ACC112 (cell line): ENCODE results near the gene RHEX.

ENCODE experiments used
- H2AFZ ChIP-seq: fragments of 200-600 bp; sonication (generic); one replicate; pipeline ENCODE4 v1.6.0; 2017; ENCODE audit warnings: antibody characterized with exemption, low read length; ENCODE audit not compliant: unreplicated experiment
- H3K27ac ChIP-seq: fragments of 200-600 bp; sonication (generic); 2 replicates; pipeline ENCODE4 v1.5.1; 2014; ENCODE audit warnings: low read depth, mild to moderate bottlenecking, antibody characterized with exemption, low read length, moderate library complexity
- H3K27me3 ChIP-seq: fragments of 200-600 bp; sonication (generic); 2 replicates; pipeline ENCODE4 v1.6.1; 2014; ENCODE audit warnings: mild to moderate bottlenecking, antibody characterized with exemption, low read length, moderate library complexity, mixed read lengths; ENCODE audit not compliant: insufficient read depth
- H3K36me3 ChIP-seq: fragments of 200-600 bp; sonication (generic); 2 replicates; pipeline ENCODE4 v1.6.1; 2016; ENCODE audit warnings: mild to moderate bottlenecking, antibody characterized with exemption, low read length, moderate library complexity, mixed read lengths; ENCODE audit not compliant: insufficient read depth
- H3K4me1 ChIP-seq: fragments of 200-600 bp; sonication (generic); one replicate; pipeline ENCODE4 v1.6.1; 2016; ENCODE audit warnings: low read length, mixed read lengths; ENCODE audit not compliant: insufficient read depth, unreplicated experiment, control insufficient read depth
- H3K4me3 ChIP-seq: fragments of 200-600 bp; sonication (generic); 2 replicates; pipeline ENCODE4 v1.5.1; 2014; ENCODE audit warnings: mild to moderate bottlenecking, low read depth, low read length
- H3K79me2 ChIP-seq: fragments of 200-600 bp; sonication (generic); one replicate; pipeline ENCODE4 v1.6.0; 2016; ENCODE audit warnings: low read length; ENCODE audit not compliant: control insufficient read depth, unreplicated experiment, insufficient read depth

RHEX gene

DNA sequence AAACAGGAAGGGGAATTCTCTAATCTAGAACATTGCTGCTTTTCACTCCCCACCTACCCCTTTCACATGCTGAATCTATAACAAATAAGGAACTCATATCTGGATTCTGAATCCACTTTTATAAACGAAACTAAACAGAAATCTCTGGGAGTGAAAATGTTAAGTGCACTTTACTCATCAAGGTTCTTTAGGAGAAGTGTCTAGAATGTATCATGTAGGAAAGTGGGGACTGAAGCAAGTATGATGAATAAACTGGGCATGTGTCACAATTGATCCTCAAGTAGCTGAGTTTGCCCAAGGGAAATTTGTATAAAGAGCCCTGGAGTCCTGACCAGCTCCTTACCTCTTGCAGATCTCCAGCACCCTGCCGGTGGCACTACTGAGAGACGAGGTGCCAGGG lies 44.4 kb downstream of the RHEX start:
- H3K4me1 ChIP-seq, result no peaks in the 10 kb centered on the region
- H3K36me3 ChIP-seq, result no peaks in the 10 kb centered on the region
- peaks cover 38% of the 10 kb centered on the region for H3K27me3 ChIP-seq
- no peak overlapping the region for H2AFZ ChIP-seq
- no peak overlapping the region for H3K27ac ChIP-seq
- H3K79me2 ChIP-seq, result no peaks in the 10 kb centered on the region
- H3K4me3 ChIP-seq, result no peak overlapping the region

DNA sequence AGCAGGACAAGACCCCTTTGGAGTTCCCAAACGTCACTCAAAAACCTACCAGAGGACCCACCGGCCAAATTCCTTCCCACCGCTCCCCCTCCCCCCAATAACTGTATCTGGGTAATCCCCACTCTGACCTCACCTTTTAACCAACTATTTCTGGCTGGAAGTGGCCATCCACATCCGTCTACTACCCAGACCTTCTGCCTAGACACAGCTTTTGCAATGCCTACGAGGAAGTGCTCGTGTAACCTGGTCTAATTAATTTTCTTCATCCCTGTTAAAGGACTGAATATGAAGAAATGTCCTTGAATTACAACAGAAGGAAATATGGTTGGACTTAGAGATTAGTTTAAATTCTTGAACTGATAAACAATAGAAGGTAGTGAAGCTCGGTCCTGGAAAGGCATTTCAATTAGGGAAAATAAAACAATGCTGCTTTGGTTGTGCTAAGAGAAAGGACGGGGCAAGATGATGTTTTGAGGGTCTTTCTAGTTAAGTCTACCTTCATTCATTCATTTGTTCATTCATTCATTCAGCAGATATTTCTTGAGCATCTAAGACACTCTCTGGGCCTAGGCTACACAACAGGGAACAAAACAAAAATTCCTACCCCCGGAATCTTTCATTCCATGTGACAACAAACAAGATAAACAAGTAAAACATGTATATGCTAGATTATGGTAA lies 45.4 kb downstream of the RHEX start:
- Histone ChIP-seq H3K36me3 (no peaks in the 10 kb centered on the region), H3K27me3 (peaks cover 38% of the 10 kb centered on the region), H3K4me1 (no peaks in the 10 kb centered on the region), H3K4me3 (no peak overlapping the region), H3K79me2 (no peaks in the 10 kb centered on the region), H2AFZ (no peak overlapping the region), H3K27ac (no peak overlapping the region)

DNA sequence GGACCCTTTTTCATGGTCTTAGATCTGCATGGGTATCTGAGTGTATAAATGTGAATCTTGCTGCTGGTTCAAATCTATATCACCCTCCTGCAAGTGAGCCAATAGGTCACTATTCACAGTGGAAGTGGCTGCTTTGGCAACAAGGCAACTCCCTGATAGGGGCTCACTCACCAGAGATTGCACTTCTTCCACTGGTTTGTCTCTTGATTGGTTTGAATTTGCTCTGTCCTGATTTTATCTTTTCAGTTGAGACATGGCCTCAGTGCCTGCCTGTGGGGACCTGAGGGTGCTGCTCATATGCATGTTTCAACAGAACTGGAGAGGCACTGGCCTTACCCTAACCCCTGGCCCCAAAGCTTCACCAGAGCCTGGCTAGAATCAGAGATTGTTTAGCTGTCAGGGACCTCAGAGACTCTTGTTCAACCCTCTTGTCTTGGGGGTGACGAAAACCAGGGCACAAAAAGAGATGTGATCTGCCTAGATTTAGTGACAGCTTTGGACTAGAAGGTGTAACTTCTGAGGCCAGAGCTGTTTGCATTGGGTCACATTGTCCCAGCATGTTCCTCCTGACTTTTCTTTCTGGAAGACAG lies 47.3 kb downstream of the RHEX start:
- Histone ChIP-seq H3K79me2 (no peaks in the 10 kb centered on the region), H3K4me3 (no peak overlapping the region), H3K36me3 (no peaks in the 10 kb centered on the region), H3K27ac (no peak overlapping the region), H2AFZ (no peak overlapping the region), H3K27me3 (peaks cover 35% of the 10 kb centered on the region), H3K4me1 (no peaks in the 10 kb centered on the region)

GRCh38 chr1:206101351-206102045 lies 48.5 kb downstream of the RHEX start:
- no peaks in the 10 kb centered on the region for H3K36me3 ChIP-seq
- H3K79me2 ChIP-seq, result no peaks in the 10 kb centered on the region
- no peak overlapping the region for H3K4me3 ChIP-seq
- no peak overlapping the region for H2AFZ ChIP-seq
- peaks cover 35% of the 10 kb centered on the region for H3K27me3 ChIP-seq
- peaks cover 4% of the 10 kb centered on the region for H3K4me1 ChIP-seq
- H3K27ac ChIP-seq, result no peak overlapping the region

- Histone ChIP-seq H3K4me1 (peaks cover 4% of the 10 kb centered on the region), H3K27ac (no peak overlapping the region), H2AFZ (no peak overlapping the region), H3K79me2 (no peaks in the 10 kb centered on the region), H3K36me3 (no peaks in the 10 kb centered on the region), H3K4me3 (no peak overlapping the region), H3K27me3 (peaks cover 33% of the 10 kb centered on the region)
Measured at GRCh38 chr1:206102292-206102936, 49.4 kb downstream of the RHEX start.

- H3K4me3 ChIP-seq, result no peak overlapping the region
- no peak overlapping the region for H2AFZ ChIP-seq
- H3K79me2 ChIP-seq, result no peaks in the 10 kb centered on the region
- peaks cover 40% of the 10 kb centered on the region for H3K27me3 ChIP-seq
- H3K36me3 ChIP-seq, result no peaks in the 10 kb centered on the region
- no peak overlapping the region for H3K27ac ChIP-seq
- H3K4me1 ChIP-seq, result peaks cover 4% of the 10 kb centered on the region
Measured at GRCh38 chr1:206103979-206104378, 51.0 kb downstream of the RHEX start.

DNA sequence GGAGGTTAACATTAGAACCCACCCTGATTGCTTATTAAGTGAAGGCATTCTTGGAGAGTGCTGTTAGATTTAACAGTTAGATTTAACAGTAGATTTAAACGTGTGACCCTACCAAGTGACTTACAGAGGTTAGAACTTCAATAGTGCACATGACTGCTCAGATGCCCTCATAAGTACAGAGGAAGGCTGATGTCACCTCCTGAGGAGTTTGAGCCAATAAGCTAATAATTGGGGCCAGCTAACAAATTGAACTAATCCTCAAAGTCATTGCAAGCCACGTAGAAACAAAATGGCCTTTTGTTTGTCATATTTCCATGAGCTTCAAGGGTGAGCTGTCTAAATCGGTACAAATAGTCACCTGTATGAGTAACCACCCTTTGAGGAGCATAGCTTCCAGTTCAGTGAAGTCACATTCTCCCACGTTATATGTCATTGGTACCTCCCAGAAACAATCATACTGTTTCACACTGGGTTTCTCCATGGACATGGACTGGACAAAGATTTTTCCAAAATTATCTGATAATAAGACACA lies 52.6 kb downstream of the RHEX start:
- no peaks in the 10 kb centered on the region for H3K79me2 ChIP-seq
- H3K27me3 ChIP-seq, result peaks cover 28% of the 10 kb centered on the region
- no peaks in the 10 kb centered on the region for H3K36me3 ChIP-seq
- no peak overlapping the region for H3K4me3 ChIP-seq
- peaks cover 4% of the 10 kb centered on the region for H3K4me1 ChIP-seq
- no peak overlapping the region for H2AFZ ChIP-seq
- no peak overlapping the region for H3K27ac ChIP-seq

- H3K4me3 ChIP-seq, result no peak overlapping the region
- H2AFZ ChIP-seq, result no peak overlapping the region
Measured at GRCh38 chr1:206106328-206107167, 53.6 kb downstream of the RHEX start.

DNA sequence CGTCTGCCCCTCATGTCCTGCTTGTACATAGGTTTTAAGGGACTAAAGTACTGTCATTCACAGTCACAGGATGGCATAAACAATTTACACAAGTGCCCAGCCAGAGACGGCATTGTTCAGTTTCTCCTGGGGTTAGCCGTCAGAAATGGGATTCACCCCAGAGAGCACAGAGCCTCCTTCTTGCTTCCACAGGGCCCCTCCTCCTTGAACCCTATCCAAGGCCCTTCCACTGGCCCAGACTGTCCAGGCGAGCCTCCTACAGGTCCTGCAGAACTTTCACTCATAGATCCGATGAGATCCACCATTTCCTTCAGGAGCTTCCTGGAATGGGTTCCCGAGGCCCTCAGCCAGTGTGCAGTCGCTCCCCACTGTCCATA lies 54.2 kb downstream of the RHEX start:
- Histone ChIP-seq H3K4me1 (peaks cover 4% of the 10 kb centered on the region), H3K36me3 (no peaks in the 10 kb centered on the region), H3K27ac (no peak overlapping the region), H3K27me3 (peaks cover 19% of the 10 kb centered on the region), H3K4me3 (no peak overlapping the region), H2AFZ (no peak overlapping the region), H3K79me2 (no peaks in the 10 kb centered on the region)

More at GRCh38 chr1:206106328-206107167, 53.6 kb downstream of the RHEX start:
- H3K27me3 ChIP-seq, result peaks cover 22% of the 10 kb centered on the region
- no peaks in the 10 kb centered on the region for H3K79me2 ChIP-seq
- peaks cover 4% of the 10 kb centered on the region for H3K4me1 ChIP-seq
- no peaks in the 10 kb centered on the region for H3K36me3 ChIP-seq
- H3K27ac ChIP-seq, result no peak overlapping the region

- Histone ChIP-seq H3K4me3 (no peak overlapping the region), H3K27me3 (peaks cover 23% of the 10 kb centered on the region), H3K79me2 (no peaks in the 10 kb centered on the region), H3K36me3 (no peaks in the 10 kb centered on the region), H3K27ac (no peak overlapping the region), H2AFZ (no peak overlapping the region), H3K4me1 (peaks cover 4% of the 10 kb centered on the region)
Measured at GRCh38 chr1:206108635-206109034, 55.7 kb downstream of the RHEX start.
